Measurements from ENCODE around the gene TADA2B.

DNA sequence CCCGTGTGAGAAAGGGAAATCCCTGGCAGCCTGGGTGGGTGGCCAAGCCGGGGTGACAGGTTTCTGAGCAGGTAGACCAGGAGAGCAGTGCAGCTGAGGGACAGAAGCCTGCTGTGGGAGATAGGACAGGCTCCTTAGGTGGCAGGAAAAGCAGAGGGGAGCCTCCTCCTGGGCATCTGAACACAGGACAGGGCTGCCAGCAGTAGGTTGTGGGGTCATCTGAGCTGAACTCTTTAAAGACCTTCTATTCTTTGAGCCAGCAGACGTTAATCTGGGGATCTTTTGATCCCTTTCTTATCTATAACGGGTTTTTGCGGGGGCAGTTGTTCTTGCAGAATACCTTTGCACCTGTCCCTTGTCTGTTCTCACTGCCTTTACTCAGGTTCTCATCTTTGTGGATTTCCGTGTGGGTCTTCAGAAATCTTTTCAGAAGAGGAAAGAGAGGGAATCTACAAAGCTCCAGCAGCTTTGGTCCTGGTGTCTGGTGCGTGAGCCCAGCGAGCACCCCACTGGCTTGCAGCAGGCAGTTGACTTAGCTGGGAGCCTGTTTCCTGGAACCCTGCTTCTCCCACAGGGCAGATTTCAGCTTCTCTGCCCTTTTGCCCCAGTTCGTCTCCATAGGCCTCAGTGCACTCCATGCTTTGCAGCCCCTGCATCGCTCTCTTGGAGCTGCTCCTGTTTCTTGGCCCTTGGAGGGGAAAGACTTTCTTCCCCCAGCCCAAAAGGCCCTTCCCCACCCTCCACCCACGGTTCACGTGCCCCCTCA, 35.8 kb upstream of the TADA2B start:
- TF ChIP-seq, protein P1, sequence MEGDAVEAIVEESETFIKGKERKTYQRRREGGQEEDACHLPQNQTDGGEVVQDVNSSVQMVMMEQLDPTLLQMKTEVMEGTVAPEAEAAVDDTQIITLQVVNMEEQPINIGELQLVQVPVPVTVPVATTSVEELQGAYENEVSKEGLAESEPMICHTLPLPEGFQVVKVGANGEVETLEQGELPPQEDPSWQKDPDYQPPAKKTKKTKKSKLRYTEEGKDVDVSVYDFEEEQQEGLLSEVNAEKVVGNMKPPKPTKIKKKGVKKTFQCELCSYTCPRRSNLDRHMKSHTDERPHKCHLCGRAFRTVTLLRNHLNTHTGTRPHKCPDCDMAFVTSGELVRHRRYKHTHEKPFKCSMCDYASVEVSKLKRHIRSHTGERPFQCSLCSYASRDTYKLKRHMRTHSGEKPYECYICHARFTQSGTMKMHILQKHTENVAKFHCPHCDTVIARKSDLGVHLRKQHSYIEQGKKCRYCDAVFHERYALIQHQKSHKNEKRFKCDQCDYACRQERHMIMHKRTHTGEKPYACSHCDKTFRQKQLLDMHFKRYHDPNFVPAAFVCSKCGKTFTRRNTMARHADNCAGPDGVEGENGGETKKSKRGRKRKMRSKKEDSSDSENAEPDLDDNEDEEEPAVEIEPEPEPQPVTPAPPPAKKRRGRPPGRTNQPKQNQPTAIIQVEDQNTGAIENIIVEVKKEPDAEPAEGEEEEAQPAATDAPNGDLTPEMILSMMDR (conservative IDR thresholded peaks at IDR 0.05; ENCODE audit: low read depth, low read length), result no peak
- no peak for TF ChIP-seq EZH2 (IDR thresholded peaks at IDR 0.05; ENCODE audit: borderline replicate concordance, low read depth, low read length, poor library complexity, severe bottlenecking)
